HG03442 (cell line): Measurements from ENCODE around the gene KTN1.

Source experiments
- ATAC-seq: cut with Tn5 transposase; IDR thresholded peaks from one replicate; pipeline ENCODE4 v1.9.1; 2021; ENCODE audit warnings: mild to moderate bottlenecking, moderate library complexity; ENCODE audit not compliant: unreplicated experiment

The KTN1 gene

GRCh38 chr14:55711175-55711811, 131.3 kb downstream of the KTN1 start:
- ATAC-seq = no peak

GRCh38 chr14:55712491-55712890, 132.5 kb downstream of the KTN1 start:
- no peak for ATAC-seq

- ATAC-seq = no peak
These were observed 133.5 kb downstream of the KTN1 start for GRCh38 chr14:55713486-55713885.

- peak; percentile 93 for ATAC-seq
These were observed 135.9 kb downstream of the KTN1 start for GRCh38 chr14:55715889-55716288.

- no peak for ATAC-seq
These were observed 137.6 kb downstream of the KTN1 start for GRCh38 chr14:55717621-55718020.

- ATAC-seq = no peak
These were observed 138.5 kb downstream of the KTN1 start for GRCh38 chr14:55718551-55718950.

GRCh38 chr14:55720796-55721195, 140.8 kb downstream of the KTN1 start:
- ATAC-seq = no peak

GRCh38 chr14:55721353-55721752, 141.3 kb downstream of the KTN1 start:
- ATAC-seq = no peak

- ATAC-seq = no peak
These were observed 142.0 kb downstream of the KTN1 start for GRCh38 chr14:55722054-55722453.

- no peak for ATAC-seq
These were observed 144.7 kb downstream of the KTN1 start for GRCh38 chr14:55724736-55725135.

- ATAC-seq = no peak
These were observed 150.7 kb downstream of the KTN1 start for GRCh38 chr14:55730592-55731310.

- no peak for ATAC-seq
These were observed 151.4 kb downstream of the KTN1 start for GRCh38 chr14:55731311-55731872.

- no peak for ATAC-seq
These were observed 152.0 kb downstream of the KTN1 start for GRCh38 chr14:55731881-55732498.

GRCh38 chr14:55733599-55733998, 153.6 kb downstream of the KTN1 start:
- ATAC-seq = no peak
